GM19438 (cell line): ENCODE measurements around the gene HTR6.

Experiments used
- ATAC-seq: cut with Tn5 transposase; IDR thresholded peaks from one replicate; pipeline ENCODE4 v1.9.1; 2021; ENCODE audit warnings: low read depth; ENCODE audit not compliant: unreplicated experiment

Gene HTR6

DNA sequence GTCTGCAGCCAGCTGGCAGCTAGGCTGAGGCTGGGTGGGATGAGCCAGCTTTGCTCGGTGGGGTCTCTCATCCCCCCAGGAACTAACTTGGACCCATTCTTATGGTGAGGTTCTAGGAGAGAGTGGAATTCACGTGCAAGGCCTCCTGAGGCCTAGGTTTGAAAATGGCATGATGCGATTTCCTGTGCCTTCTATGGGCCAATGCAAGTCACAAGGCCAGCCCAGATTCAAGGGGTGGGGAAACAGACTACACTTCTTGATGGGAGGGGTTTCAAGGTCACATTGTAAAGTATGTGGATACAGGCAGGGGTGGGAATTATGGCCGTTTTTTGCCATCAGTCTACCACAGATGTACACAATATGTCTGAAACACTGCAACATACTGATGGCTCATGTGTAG lies 48.3 kb downstream of the HTR6 start:
- ATAC-seq = no peak

DNA sequence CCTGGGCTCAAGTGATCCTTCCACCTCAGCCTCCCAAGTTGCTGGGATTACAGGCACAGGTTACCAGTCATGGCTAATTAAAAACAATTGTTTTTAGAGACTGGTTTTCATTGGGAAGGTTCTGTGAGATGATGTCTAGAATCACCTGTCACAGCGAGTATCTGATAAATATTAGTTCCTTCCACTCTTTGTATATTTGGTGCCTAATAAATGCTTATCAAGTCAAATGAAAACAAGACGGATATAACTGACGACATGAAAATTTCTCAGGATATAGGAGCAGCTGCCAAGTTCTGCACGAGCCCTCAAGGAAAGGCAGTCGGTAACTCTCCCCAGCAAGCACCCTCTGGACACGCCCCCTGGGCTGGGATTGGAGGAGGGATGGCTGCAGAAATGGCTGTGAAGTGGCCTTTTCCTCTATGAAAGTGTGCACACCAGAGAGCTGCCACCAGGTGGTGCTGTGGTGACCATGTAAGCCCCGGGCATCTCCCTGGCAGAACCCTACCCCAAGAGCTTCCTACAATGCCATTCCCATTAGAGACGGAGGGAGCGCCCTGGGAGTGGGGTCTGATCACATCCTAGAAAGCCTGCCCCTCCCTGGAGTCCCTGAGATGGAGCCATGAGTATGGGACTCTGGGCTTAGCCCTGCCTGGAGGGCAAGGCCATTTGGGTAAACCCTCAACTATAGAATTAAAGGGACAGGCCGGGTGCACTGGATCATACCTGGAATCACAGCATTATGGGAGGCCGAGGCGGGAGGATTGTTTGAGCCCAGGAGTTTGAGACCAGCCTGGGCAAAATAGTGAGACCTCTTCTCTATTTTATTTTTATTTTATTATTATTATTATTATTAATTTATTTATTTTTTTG lies 50.9 kb downstream of the HTR6 start:
- ATAC-seq = peak; percentile 69

DNA sequence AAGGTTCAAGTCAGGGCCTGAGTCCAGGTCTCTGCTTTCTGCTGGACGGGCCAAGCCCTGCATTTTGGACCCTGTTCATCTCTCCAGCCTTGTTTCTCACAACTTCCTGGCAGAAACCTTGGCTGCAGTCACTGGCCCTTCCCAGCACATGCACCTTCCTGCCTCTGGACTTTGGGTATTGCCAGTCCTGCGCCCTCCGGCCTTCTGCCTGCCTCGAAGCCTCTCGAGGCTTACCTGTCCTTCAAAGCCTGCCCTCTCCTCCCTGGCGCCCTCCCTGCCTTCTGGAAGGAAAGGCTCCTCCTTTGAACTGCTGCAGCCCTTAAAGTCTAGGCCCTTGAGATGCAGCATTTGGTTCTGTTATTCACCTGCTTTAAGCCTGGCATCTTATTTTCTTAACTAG lies 52.8 kb downstream of the HTR6 start:
- ATAC-seq = no peak

- ATAC-seq = no peak
Observed at GRCh38 chr1:19720174-19720573, 55.5 kb downstream of the HTR6 start.

DNA sequence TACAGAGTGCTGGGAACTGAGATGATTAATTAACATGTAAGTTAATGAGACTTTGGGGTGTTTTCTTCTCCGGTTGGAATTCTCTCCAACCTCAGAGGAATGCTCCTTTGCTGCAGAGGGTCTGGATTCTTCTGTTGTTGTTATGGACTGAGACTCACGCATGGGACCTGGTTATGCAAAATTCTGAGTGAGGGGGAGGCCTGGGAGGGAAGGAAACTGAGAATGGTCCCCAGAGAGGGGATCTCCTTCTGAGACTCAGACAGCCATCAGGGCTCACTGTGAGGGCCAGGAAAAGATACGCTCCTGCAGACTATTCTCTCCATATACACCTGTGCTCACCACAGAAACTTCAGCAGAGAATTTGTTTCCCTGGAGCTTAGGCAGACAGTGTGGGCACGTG lies 56.3 kb downstream of the HTR6 start:
- no peak for ATAC-seq

DNA sequence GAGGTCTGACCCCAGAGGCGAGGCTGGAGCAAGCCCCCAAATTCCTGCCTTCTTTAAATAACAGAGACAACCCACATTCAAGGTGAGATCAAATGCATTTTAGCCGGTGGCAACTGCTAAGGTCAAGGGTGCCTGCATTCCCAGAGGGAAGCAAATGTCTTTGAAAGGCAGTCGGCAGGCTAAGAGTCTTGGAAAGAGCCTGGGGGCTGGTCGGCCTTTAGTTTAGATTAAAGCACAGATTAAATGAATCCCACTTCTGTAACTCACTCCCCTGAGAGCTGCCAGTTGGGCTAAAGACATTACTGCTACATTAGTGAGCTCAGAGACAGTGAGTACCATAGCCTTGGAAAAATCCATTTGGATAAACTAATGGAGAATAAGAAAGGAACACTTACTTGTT lies 59.2 kb downstream of the HTR6 start:
- no peak for ATAC-seq

GRCh38 chr1:19725606-19726005 lies 60.9 kb downstream of the HTR6 start:
- no peak for ATAC-seq

- ATAC-seq = no peak
Observed at GRCh38 chr1:19728413-19729145, 63.9 kb downstream of the HTR6 start.

DNA sequence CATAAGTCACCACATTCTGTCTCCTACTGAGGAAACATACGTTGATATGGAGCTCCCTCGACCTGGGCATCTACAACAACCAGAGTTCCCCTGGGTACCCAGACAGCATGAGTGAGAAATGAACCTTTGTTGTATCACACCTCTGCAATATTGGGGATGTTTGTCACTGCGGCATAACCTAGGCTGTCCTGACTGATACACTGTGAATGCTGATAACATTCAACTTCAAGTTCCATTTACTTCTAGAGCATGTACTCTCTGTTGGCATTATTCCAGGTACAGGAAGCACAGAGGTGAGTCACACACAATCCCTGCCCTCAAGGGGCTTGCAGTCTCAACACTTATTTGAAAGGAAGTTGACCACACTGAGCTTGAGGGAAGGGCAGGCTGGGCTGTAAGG lies 65.6 kb downstream of the HTR6 start:
- ATAC-seq = no peak
